T-helper 2 cell treated with Interferon-gamma antibody and Interleukin-4, amounts not matched to agents 100 ng/mL and 5 ng/mL, for 36 hours (primary cell): ENCODE data around the gene TENT5A. TPM values are rescaled to one million over a fixed set of nuclear protein-coding genes. Genes with fewer than 3 reads are reported as not detected.

Experiments used
- intact Hi-C: fragments of 100-400 bp; cut with micrococcal nuclease; formaldehyde crosslinking; loops from one replicate; pipeline ENCODE4 v1.15.1; 2023
- total RNA-seq: library from RNA; stranded (reverse); gene quantifications from 2 replicates; pipeline ENCODE4 v1.2.3, GENCODE V29; 2022

The TENT5A gene
- total RNA-seq, 1 donor from 2014 or later: 1.4 TPM

DNA sequence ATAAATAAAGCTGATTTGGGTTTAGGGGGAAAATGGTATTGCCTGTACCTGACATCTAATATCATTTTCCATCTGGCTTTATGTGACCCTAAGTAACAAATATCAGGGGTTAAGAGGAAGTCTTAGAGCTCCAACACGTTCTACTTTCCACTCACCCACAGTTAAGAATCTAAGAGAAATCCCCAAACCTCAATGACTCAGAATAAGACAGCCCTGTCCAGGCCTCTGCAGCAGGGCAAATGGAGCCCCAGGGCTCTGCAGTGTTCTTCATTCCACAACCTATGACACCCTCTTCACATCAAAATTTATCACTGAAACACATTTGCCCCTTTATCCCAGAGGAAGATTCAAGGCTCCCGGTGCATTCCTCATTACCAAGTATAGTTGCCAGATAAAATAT, 20.3 kb upstream of the TENT5A start:
- intact Hi-C loops: loop anchor here (2.0 kb wide), 1 partner anchor 20 kb away; the partner anchor contains the start of gene TENT5A

DNA sequence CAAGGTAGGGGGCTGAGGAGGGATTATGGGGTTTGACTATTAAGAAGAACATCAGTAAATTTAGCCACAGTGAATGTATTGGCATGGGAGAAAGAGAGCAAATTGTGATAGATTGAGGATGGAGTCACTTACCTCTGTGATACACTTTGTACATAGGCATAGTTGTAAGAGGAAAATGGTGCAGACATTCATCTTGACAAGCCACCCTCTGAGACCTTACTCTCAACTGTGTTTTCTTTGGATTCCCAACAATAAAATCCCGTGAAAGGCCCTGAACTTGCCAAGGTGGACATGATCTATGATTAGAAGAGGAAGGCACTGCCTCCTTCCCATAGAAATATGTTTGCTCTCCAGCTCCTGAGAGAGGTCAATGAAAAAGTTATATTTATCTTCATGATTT, 18.6 kb upstream of the TENT5A start:
- intact Hi-C loops: no loop called here

- intact Hi-C loops: no loop called here
These were observed 17.9 kb upstream of the TENT5A start for GRCh38 chr6:81770381-81770780.

DNA sequence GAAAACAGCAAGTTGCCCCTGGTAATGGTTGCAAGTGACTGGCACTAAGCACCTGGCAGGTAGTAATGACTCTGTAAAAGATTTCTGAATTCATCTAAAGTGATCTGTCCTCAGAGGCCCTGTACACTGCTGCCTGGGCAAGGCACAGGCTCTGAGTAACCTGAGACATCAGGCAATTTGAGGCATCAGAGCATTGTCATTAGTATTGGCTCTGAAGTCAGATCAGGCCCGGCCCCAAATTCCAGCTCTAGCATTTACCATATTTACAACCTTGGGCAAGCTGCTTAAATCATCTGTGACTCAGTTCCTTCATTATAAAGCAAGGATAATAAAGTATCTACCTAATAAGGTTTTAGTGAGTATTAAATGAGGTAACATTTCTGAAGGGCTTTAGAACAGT, 17.3 kb upstream of the TENT5A start:
- intact Hi-C loops: no loop called here

DNA sequence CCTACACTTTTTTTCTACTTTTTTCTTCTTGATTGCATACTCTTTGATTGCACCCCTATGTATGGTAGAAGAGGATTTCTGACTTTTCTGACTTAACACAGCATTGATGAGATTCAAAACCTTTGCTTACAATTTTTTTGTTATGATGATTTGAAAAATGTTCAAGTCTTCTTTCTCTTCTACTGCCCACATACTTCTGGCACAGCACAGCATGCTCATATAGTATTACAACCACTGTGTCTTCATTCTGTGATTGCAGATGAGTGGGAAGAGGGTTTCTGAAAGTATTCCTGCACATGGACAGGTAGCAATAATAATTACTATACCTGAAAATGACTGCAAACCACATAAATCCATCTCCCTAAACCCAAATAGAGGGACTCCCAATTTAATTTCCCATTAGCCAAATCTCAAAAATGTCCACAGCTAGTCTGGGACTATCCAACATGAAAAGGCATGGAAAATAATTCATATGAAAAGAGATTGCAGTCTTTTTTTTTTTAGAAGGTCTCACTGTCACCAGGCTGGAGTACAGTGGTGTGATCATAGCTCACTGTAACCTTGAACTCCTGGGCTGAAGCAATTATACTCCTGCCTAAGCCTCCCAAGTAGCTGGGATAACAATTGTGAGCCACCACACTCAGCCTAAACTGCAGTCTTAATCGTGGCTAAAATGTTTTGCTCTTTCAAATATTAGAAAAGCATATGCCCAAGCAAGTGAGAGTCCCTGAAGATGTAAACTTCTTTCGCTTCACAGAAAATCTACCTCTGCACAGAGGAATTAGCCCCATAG, 15.9 kb upstream of the TENT5A start:
- intact Hi-C loops: no loop called here

DNA sequence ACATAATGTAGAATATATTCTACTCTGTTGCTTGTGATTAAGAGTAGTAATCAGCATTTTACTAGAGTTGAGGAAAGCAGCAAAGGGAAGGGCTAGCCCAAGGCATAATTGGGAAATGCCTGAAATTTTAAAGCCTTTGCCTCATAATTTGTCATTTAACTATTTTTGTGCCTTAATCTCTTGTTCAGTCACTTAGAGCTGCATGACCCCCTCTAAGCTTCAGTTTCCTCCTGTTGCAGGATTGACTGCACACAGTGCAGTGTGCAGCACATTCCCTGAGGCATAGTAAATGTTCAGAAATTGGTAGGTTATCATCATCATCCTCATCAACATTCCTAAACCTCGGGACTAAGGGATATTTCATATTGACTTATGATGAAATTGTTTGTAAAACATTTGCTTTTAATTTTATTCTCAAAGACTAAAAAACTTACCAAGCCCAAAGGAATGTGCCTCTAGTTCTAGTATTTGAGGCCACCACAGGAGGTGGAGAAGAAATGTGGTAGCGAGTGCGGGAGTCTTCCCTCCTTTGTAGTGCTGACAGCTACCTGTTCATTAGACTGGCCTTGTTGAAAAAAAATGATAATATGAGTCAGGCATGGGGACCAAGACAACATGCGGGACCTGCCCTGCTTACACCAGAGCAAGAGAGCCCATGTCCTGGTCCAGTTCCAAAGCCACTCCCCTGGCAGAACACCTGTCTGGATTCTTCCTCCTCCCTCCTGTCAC, 14.8 kb upstream of the TENT5A start:
- intact Hi-C loops: no loop called here

DNA sequence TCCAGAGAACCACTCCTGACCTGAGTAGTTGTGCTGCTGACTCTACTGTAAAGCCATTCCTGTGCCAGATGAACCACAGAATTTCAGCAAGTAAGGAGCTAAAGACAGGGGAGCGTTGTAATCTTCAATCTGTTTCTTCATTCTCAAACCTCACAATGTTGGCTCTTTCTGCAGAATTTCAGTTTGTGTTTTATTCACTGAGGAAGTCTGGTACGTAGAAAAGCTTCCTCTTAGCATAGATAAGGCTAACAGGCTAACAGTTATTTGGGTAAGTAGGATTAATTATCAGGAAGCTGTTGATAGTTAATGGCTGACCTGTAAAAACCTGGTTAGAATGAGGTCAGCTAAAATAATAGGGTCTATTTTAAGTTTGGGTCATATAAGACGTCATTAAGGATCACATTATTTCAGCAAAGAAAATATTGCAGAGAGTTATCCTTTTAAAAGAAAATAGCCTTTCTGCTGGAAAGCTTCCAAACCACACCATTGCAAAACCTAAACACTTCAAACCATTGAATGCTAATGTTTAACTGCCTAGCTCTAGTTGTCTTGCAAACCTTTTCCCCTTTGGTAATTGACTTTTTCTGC, 14.1 kb upstream of the TENT5A start:
- intact Hi-C loops: no loop called here

- intact Hi-C loops: no loop called here
These were observed 12.1 kb upstream of the TENT5A start for GRCh38 chr6:81764531-81764930.

DNA sequence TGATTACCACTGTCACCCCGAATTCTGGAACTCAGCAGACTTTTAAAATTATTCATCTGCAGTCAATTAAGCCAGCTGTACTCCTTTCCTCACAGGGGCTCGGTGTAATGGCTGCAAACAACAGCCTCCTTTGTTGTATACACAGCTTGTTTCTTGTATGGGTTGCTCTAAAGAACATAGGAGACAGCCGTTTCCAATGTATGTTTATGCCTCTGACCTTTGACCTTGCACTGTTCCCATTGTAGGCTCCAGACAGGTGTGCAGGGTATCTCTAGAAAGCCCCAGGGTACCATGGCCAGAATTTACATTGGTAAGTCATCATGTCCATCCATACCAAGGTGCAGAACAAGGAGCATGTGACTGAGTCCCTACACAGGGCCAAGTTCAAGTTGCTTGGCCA, 11.5 kb upstream of the TENT5A start:
- intact Hi-C loops: no loop called here

DNA sequence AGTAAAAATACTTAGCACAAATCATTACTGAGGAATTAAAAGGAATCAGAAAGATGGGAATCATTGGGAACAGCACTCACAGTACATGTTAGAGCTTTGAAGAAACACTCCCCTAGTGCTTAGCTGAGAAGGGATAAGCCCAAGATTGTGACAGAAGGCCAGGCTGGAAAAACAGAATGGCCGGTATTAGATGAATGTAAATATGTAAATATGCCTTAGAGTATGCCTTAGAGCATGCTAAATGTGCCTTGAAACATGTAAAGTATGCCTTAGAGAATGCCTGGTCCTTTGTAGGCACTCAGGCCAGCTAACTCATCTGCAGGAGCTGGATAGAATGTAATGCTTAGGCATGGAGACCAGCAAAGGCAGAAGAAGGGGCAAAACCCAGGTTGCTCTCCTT, 10.6 kb upstream of the TENT5A start:
- intact Hi-C loops: no loop called here

DNA sequence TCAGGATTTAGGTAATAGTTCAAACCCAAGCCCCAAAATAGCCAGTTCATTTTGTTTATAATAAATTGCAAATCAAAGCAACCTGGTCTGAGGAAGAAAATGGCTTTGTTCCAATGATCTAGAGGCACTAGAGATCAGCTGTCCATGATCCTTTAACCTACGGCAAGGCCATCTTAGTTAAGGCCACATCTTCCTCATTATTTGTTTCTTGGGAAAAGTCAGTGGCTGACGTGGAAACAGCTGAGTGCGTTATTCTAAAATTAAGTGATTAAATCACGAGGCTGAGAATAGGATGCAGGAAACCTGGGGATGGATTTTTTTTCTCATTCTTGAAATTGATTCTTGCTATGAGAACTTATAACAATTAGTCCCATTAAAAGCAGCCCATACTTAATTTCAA, 10.1 kb upstream of the TENT5A start:
- intact Hi-C loops: no loop called here

DNA sequence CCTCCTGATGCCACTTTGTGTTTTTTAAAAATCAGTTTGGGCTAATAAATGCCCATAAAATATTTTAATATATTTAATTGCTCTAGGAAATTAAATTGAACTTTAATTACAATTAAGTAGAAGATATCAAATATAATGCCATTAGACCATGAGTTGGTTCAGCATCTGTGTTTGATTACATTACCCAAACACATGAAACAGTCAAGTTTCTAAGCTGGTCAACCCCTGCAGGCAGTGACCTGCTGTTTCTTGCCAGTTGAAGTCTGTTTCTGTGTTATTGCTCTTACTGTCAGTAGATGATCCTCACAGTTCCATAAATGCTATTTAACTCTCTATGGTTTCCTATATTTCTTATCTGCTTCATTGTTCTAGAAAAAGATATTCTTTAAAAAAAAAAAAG, 9.7 kb upstream of the TENT5A start:
- intact Hi-C loops: no loop called here

DNA sequence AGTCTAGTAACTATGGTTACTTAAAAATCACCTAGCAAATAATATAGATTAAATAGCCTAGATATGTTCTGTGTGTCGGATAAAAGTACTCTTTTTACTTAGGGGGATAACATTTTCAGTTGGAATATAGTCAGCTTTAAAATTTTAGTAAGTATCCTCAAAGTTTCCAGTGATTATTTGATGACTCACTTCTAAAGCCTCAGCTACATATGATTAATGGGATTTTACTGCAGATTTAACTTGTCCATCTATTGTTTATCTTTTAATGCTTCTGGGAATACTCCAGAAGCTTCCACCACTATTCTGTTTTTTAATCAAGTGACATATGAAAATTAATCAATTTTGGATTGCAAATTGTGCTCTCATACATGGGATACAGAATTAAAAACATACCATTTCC, 8.7 kb upstream of the TENT5A start:
- intact Hi-C loops: no loop called here

DNA sequence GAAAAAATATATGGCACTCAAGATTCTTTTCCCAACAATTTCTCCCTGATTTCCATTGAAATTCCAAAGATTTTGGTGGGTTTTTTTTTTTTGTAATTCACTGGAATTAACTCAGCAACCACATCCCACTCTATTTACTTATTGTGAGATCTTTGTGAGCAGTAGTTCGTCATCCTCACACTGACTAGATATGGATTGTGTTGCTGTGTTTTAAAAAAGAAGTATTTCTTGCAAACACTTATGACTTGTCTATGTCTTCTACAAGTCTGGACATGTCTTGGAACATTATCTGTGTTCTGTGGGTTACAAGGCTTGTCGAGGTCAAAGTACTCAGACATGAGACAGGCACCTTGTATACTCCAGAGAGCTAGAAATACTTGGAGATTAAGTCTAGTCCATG, 7.3 kb upstream of the TENT5A start:
- intact Hi-C loops: loop anchor here (10.0 kb wide), 2 partner anchors 435 to 1895 kb away; no protein-coding TSS in a partner anchor

- intact Hi-C loops: loop anchor here (10.0 kb wide), 2 partner anchors 437 to 1893 kb away; no protein-coding TSS in a partner anchor
These were observed 5.7 kb upstream of the TENT5A start for GRCh38 chr6:81758221-81758620.

- intact Hi-C loops: loop anchor here (10.0 kb wide), 2 partner anchors 438 to 1892 kb away; no protein-coding TSS in a partner anchor
These were observed 4.2 kb upstream of the TENT5A start for GRCh38 chr6:81756690-81757089.

DNA sequence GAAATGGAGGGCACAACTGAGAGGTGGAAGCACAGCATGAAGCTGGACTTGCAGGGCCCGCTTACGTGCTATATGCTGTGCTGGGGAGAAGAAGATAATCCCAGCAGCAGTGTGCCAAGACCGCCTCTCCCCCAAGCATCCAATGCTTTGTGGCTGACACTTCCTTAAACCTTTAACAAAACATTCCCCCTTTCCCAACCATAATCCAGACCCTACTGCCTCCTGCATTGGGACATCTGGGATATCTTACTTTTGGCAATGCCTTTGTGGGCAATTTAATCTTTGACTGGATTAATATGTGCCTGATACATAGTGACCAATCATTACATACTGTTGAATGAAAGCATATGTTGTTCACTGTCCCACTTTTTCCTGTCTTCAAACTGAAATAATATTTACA, 3.1 kb upstream of the TENT5A start:
- intact Hi-C loops: loop anchor here (10.0 kb wide), 2 partner anchors 439 to 1891 kb away; no protein-coding TSS in a partner anchor

DNA sequence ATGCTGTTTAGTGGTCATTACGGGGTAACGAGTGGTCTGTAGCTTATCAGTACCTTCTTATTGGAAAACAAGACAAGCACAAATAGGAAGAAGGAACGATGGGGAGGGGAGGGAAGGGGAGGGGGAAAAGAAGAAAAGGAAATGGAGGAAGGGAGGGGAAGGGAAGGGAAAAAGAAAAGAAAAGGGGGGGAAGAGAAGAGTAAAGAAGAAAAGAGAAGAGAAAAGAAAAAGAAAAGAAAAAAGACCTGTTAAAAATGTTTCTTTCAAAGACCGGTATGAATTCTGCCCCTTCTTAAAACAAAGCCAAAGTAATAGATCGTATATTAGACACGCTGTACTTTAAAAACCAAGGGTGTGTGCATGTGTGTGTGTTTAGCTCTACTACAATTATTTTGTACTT, 2.4 kb upstream of the TENT5A start:
- intact Hi-C loops: loop anchor here (5.0 to 10.0 kb wide), 4 partner anchors 440 to 1978 kb away; partner anchors contain the start of gene ELOVL4

DNA sequence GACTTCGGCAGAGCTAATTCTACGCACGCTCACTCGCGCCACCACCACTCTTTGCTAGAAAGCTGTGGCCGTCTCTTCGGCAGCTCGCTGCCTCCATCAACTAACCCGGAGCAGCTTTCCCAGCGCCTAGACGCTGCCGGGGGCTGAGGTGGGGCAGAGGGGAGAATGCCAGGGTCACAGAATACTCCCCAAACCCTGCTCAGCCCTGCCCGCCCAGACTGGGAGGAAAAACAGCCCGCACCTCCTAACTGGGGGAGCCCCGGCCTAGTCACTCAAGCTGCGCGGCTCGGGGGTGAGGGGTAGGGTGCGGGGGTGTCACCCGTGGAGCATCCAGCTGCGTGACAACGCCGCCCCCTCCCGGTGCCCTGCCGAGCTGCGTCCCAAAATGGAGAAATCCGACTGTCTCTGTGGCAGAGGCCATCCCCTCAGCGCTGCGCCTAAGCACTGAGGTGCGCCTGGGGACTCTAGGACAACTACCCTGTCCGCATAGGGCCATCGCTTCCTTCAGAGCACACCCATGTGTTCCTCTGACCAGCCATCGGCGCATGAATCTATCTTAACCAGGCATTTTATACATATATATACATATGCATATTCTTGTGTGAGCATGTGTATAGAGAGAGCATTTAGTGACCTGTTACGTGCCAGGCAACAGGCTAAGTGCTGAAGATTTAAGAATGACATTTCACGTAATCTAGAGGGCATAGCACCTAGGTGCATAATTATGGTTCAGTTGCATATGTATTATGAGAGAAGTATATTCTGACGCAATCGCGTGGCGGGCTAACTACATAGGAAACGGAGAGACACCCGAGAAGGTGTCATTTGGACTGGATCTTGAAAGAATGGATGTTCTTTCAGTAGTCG, 1.5 kb upstream of the TENT5A start:
- intact Hi-C loops: loop anchor here (1.0 to 10.0 kb wide), 10 partner anchors 19 to 1977 kb away; partner anchors contain the start of genes DOP1A, ELOVL4, IBTK and PGM3

DNA sequence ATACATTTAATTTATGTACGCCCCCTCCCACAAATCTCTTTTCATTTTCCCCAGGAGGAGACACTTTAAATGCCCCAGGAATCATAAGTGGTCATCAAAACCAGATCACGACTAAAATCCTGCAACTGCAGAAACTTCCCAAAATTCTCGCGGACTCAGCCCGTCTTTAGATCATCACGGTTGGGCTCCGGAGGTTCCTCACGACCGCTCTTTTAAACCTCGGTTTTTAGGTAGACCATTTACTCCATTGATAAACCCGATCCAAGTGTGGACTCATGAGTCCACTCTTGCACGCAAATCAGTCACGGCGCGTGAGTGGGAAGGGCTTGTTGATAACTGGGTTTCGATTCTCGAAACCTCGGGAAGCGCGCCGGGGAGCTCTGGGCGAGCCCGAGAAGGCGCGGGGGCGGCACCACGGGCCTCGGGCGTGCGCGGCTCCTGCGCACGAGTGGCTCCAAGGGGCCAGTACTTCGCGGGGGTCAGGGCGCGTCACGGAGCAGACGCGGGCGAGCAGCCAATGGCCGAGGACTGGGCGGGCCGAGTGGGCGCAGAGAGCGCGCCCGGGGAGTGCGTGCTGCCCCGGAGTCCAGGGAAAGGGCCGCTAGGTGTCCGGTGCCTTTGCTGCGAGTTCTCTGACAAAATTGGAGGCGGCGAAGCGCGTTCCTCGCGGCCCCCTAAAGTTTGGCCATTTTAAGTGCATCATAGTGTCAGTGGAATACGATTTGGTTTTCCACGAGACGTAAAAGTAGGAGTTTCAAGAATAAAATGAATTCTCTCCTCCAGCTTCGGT, 635 bp upstream of the TENT5A start:
- intact Hi-C loops: loop anchor here (1.0 to 10.0 kb wide), 11 partner anchors 20 to 1976 kb away; partner anchors contain the start of genes BCKDHB, DOP1A, ELOVL4 and IBTK
